SK-N-SH (cell line): ENCODE data around the gene DYNC1LI2. TPM values are rescaled to one million over a fixed set of nuclear protein-coding genes. Genes with fewer than 3 reads are reported as not detected.
A peak's percentile ranks its signal among the peaks of the same experiment; 100 is the strongest.

ENCODE experiments used
- CTCF ChIA-PET: fragments of 300-600, 350-600 bp; formaldehyde crosslinking; extraction: SDS; loops from one replicate; lab custom pipeline; 2021; lab: Yijun Ruan, JAX
- POLR2A ChIA-PET: fragments of 350-600 bp; sonication (Branson Sonifier 250); formaldehyde crosslinking; extraction: SDS; loops from one replicate; lab custom pipeline; 2020; ENCODE audit warnings: antibody characterized with exemption, inconsistent platforms; lab: Yijun Ruan, JAX
- DNase-seq: peaks from one replicate; pipeline ENCODE4 v3.0.0; 2012
- H2AFZ ChIP-seq: fragments of 200-600 bp; sonication (generic); 2 replicates; pipeline ENCODE4 v1.8.1; 2016; ENCODE audit warnings: antibody characterized with exemption, mild to moderate bottlenecking, low read depth
- H3F3A ChIP-seq: fragments of 200-600 bp; sonication (generic); replicated peaks from 2 replicates; pipeline ENCODE3; 2016; ENCODE audit warnings: antibody characterized with exemption, mild to moderate bottlenecking; ENCODE audit not compliant: insufficient read depth
- H3K27ac ChIP-seq, 2 experiments: fragments of 200-500 bp in 1 of 2; fragments of 200-600 bp in 1 of 2; sonication (Bioruptor generic) in 1 of 2; sonication (generic), shearing (Covaris generic) in 1 of 2; 2 replicates each; pipeline versions ENCODE4 v1.5.1 to v1.6.1; 2014 to 2016; ENCODE audit warnings: low read depth in 2 of 2, inconsistent platforms in 1 of 2, low read length in 1 of 2, mild to moderate bottlenecking in 1 of 2, mixed read lengths in 1 of 2
- H3K27me3 ChIP-seq: fragments of 200-600 bp; sonication (generic), shearing (Covaris generic); 2 replicates; pipeline ENCODE4 v1.6.1; 2016; ENCODE audit warnings: mixed run types; ENCODE audit not compliant: insufficient read depth
- H3K36me3 ChIP-seq, 2 experiments: fragments of 200-500 bp in 1 of 2; fragments of 200-600 bp in 1 of 2; sonication (Bioruptor generic) in 1 of 2; sonication (generic) in 1 of 2; replicated peaks in 1 of 2; 2 replicates each; pipeline versions ENCODE3 to v1.5.1; 2014 to 2016; ENCODE audit warnings: low read length in 1 of 2, mild to moderate bottlenecking in 1 of 2; ENCODE audit not compliant: insufficient read depth in 2 of 2, control insufficient read depth in 1 of 2
- H3K4me1 ChIP-seq, 2 experiments: fragments of 200-500 bp in 1 of 2; fragments of 200-600 bp in 1 of 2; sonication (Bioruptor generic) in 1 of 2; sonication (generic), shearing (Covaris generic) in 1 of 2; 2 replicates each; pipeline versions ENCODE4 v1.5.1 to v1.6.1; 2014 to 2016; ENCODE audit warnings: low read depth in 1 of 2, low read length in 1 of 2, mixed run types in 1 of 2; ENCODE audit not compliant: insufficient read depth in 2 of 2, control insufficient read depth in 1 of 2
- H3K4me2 ChIP-seq: fragments of 200-600 bp; sonication (generic), shearing (Covaris generic); 2 replicates; pipeline ENCODE4 v1.6.1; 2017; ENCODE audit warnings: mixed run types
- H3K4me3 ChIP-seq, 2 experiments: fragments of 200-500 bp in 1 of 2; fragments of 200-600 bp in 1 of 2; sonication (Bioruptor generic) in 1 of 2; sonication (generic), shearing (Covaris generic) in 1 of 2; 2 replicates each; pipeline versions ENCODE4 v1.5.1 to v1.8.1; 2014 to 2016; ENCODE audit warnings: low read depth in 2 of 2, inconsistent platforms in 1 of 2, low read length in 1 of 2, mild to moderate bottlenecking in 1 of 2, mixed read lengths in 1 of 2, moderate library complexity in 1 of 2
- H3K79me2 ChIP-seq: fragments of 200-600 bp; sonication (generic); 2 replicates; pipeline ENCODE4 v1.8.1; 2017; ENCODE audit warnings: mild to moderate bottlenecking; ENCODE audit not compliant: insufficient read depth
- H3K9ac ChIP-seq: fragments of 200-600 bp; sonication (generic); 2 replicates; pipeline ENCODE4 v1.6.1; 2017; ENCODE audit warnings: mixed run types
- H3K9me2 ChIP-seq: fragments of 200-600 bp; sonication (generic); 2 replicates; pipeline ENCODE4 v1.6.1; 2017; ENCODE audit warnings: mixed run types
- H3K9me3 ChIP-seq: fragments of 200-600 bp; sonication (generic); 2 replicates; pipeline ENCODE4 v1.6.1; 2017; ENCODE audit warnings: mixed run types, mild to moderate bottlenecking, moderate library complexity
- H4K20me1 ChIP-seq: fragments of 200-600 bp; sonication (generic); 2 replicates; pipeline ENCODE4 v1.6.1; 2017; ENCODE audit warnings: mild to moderate bottlenecking, mixed run types; ENCODE audit not compliant: insufficient read depth
- EP300 ChIP-seq, 2 experiments: IDR thresholded peaks; 2 replicates each; pipeline versions ENCODE4 v1.4.0 to v1.6.1; 2012; ENCODE audit warnings: borderline replicate concordance in 1 of 2, low read depth in 1 of 2, low read length in 1 of 2
- EZH2phosphoT487 ChIP-seq: fragments of 200-600 bp; sonication (generic); IDR thresholded peaks from 2 replicates; pipeline ENCODE4 v1.6.1; 2017; ENCODE audit warnings: low read depth, mixed run types, mild to moderate bottlenecking, antibody characterized with exemption, moderate library complexity, borderline replicate concordance
- FOXJ3 ChIP-seq: sonication (generic); formaldehyde crosslinking; IDR thresholded peaks from 2 replicates; pipeline ENCODE4 v1.5.1; 2020; ENCODE audit warnings: mild to moderate bottlenecking, missing genetic modification reagents
- FOXM1 ChIP-seq: IDR thresholded peaks from 2 replicates; pipeline ENCODE4 v1.4.0; 2012; ENCODE audit warnings: low read depth, mild to moderate bottlenecking
- GABPA ChIP-seq: IDR thresholded peaks from 2 replicates; pipeline ENCODE4 v1.4.0; 2012; ENCODE audit warnings: low read depth, mild to moderate bottlenecking
- MXI1 ChIP-seq: IDR thresholded peaks from 2 replicates; pipeline ENCODE4 v1.6.1; 2012; ENCODE audit warnings: mild to moderate bottlenecking, low read depth, low read length, improper control_type of control experiment
- NFIC ChIP-seq: IDR thresholded peaks from 2 replicates; pipeline ENCODE4 v1.4.0; 2012; ENCODE audit warnings: borderline replicate concordance
- POLR2AphosphoS5 ChIP-seq: IDR thresholded peaks from 2 replicates; pipeline ENCODE4 v1.6.1; 2012; ENCODE audit warnings: low read depth, low read length
- RCOR1 ChIP-seq: fragments of 150-350 bp; IDR thresholded peaks from 2 replicates; pipeline ENCODE4 v1.6.1; 2017; ENCODE audit warnings: antibody characterized with exemption, low read length
- REST ChIP-seq: IDR thresholded peaks from 2 replicates; pipeline ENCODE4 v1.6.1; 2012; ENCODE audit warnings: mild to moderate bottlenecking, low read depth, low read length, moderate library complexity
- RXRA ChIP-seq: IDR thresholded peaks from 2 replicates; pipeline ENCODE4 v1.4.0; 2012; ENCODE audit warnings: low read depth, mild to moderate bottlenecking, borderline replicate concordance
- SIN3A ChIP-seq: IDR thresholded peaks from 2 replicates; pipeline ENCODE4 v1.6.1; 2012; ENCODE audit warnings: low read depth, mild to moderate bottlenecking, low read length, moderate library complexity, borderline replicate concordance
- SMC3 ChIP-seq: IDR thresholded peaks from 2 replicates; pipeline ENCODE4 v1.6.1; 2012; ENCODE audit warnings: low read depth, low read length, improper control_type of control experiment
- TAF1 ChIP-seq: IDR thresholded peaks from 2 replicates; pipeline ENCODE4 v1.6.1; 2012; ENCODE audit warnings: low read depth, mild to moderate bottlenecking, low read length, moderate library complexity, borderline replicate concordance
- TCF12 ChIP-seq: IDR thresholded peaks from 2 replicates; pipeline ENCODE4 v1.4.0; 2012
- WGBS: methylation state at CpG from one replicate; pipeline ENCODE4 v1.1.6; 2017; ENCODE audit warnings: low lambda C conversion rate; 5-methylcytosine and 5-hydroxymethylcytosine counted together
- polyA plus RNA-seq, 3 experiments: library from polyadenylated mRNA; depleted of rRNA; stranded (reverse); fragments of >200 nt; gene quantifications; 2 replicates each; pipeline ENCODE4 v1.2.3, GENCODE V29; 2012
- TF ChIP-seq, protein P1 (sequence below): IDR thresholded peaks from 2 replicates; pipeline ENCODE4 v1.4.0; 2012; ENCODE audit warnings: low read depth, borderline replicate concordance
- TF ChIP-seq, protein P2 (sequence below): fragments of 150-350 bp; IDR thresholded peaks from 2 replicates; pipeline ENCODE4 v1.6.1; 2017; ENCODE audit warnings: antibody characterized with exemption, low read length, low read depth, borderline replicate concordance
- TF ChIP-seq, protein P3 (sequence below): IDR thresholded peaks from 2 replicates; pipeline ENCODE4; 2012

Gene DYNC1LI2
- polyA plus RNA-seq, 1 of the 3 experiments (the other 2 are of a cell fraction) = 33.1 TPM

DNA sequence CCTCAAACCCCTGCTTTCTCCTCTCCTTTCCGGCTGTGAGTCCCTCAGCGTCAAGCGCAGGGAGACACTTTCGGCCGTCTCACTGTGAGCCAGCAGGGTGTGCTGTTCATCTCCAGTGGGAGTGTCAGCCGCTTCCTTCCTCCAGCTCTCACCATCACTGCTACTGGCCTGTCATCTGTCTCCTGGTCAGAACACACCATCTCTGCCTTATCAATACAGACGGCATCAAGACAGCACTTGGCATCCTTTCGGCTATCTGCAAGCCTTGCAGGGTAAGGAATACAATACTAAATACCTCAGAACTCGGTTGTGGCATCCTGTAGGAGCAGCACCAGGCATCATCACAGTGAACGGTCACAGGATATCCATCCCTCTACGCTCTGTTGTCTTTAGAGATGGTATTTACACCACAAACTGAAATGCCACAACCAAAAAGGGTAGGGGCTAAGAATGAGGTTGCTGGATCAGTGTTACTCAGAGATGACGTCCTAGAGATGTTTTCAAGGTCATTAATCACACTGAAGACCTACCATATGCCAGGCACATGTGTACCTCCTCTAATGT lies 34.2 kb downstream of the DYNC1LI2 start (continued):
- TF ChIP-seq TAF1 (no peak), FOXM1 (no peak), GABPA (no peak), EZH2phosphoT487 (no peak), FOXJ3 (no peak), SMC3 (peak; percentile 39; the same call in 1 of the 2 replicates)
- TF ChIP-seq, protein P1, sequence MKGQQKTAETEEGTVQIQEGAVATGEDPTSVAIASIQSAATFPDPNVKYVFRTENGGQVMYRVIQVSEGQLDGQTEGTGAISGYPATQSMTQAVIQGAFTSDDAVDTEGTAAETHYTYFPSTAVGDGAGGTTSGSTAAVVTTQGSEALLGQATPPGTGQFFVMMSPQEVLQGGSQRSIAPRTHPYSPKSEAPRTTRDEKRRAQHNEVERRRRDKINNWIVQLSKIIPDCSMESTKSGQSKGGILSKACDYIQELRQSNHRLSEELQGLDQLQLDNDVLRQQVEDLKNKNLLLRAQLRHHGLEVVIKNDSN = no peak
- TF ChIP-seq, protein P2, sequence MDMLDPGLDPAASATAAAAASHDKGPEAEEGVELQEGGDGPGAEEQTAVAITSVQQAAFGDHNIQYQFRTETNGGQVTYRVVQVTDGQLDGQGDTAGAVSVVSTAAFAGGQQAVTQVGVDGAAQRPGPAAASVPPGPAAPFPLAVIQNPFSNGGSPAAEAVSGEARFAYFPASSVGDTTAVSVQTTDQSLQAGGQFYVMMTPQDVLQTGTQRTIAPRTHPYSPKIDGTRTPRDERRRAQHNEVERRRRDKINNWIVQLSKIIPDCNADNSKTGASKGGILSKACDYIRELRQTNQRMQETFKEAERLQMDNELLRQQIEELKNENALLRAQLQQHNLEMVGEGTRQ = no peak

DNA sequence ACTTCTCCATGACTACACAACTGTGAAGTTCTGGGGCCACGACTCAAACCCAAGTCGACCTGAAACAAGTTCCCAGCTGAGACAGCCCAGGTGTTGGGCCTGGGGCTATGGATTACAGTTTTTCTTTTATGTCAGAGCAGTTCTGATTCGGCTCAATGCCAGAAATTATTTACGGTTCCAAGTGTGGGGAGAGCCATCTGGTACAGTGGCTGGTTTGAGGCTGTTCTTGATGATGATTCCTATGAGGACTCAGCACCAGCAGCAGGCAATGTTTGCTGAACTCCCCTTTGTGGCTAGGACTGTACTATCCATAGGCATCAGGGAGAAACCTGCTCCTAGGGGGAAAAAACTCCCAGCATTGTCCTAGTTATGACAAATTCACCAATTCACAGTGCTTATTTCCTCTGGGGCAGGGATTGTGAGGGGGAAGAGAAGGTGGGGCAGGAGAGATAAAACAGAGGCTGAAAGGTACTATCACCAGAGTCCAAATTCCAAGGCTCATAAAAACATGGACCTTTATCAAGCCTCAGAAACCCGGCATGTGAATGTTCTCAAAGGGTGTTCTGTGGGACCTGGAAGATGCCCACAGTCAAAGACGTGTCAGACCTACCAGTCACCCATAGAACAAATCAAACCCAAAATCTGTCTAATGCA lies 36.6 kb downstream of the DYNC1LI2 start:
- Histone ChIP-seq H3K9ac (no peak overlapping the region), H3K9me3 (no peaks in the 10 kb centered on the region), H3K79me2 (no peaks in the 10 kb centered on the region), H2AFZ (no peak overlapping the region), H4K20me1 (no peaks in the 10 kb centered on the region), H3K9me2 (no peaks in the 10 kb centered on the region), H3K27me3 (no peaks in the 10 kb centered on the region), H3F3A (peaks cover 17% of the 10 kb centered on the region), H3K27ac (no peak overlapping the region), H3K36me3 (peaks cover 3 to 5% of the 10 kb centered on the region in 2 experiments), H3K4me2 (no peak overlapping the region), H3K4me1 (peaks cover 0 to 12% of the 10 kb centered on the region in 2 experiments; a peak in 1 of 4 replicates), H3K4me3 (no peak overlapping the region)
- ChIA-PET CTCF (interaction anchor here (1.7 to 3.9 kb wide), 4 partner anchors 13 to 54 kb away, joined by 6 to 34 read pairs (median 11); no protein-coding TSS in a partner anchor), POLR2A (no interaction called here)
- 54% methylated on average over 6 of the region's 6 CpGs for WGBS
- DNase-seq = peak; percentile 46
- no peak for TF ChIP-seq GABPA
- TF ChIP-seq, protein P1 = no peak
- TF ChIP-seq EP300 (IDR thresholded peaks at IDR 0.05; ENCODE audit: borderline replicate concordance in 1 of 2, low read depth in 1 of 2, low read length in 1 of 2) = peak in 1 of 2 experiments; percentile 59; a peak in 1 of 4 replicates
- TF ChIP-seq RCOR1 = 0 out of 2 replicates have a peak, but pooled peaks have one; percentile 34
- no peak for TF ChIP-seq POLR2AphosphoS5
- no peak for TF ChIP-seq TCF12
- TF ChIP-seq, protein P2 = no peak
- no peak for TF ChIP-seq NFIC
- TF ChIP-seq TAF1 = no peak
- TF ChIP-seq MXI1 = no peak
- no peak for TF ChIP-seq REST
- TF ChIP-seq, protein P3, sequence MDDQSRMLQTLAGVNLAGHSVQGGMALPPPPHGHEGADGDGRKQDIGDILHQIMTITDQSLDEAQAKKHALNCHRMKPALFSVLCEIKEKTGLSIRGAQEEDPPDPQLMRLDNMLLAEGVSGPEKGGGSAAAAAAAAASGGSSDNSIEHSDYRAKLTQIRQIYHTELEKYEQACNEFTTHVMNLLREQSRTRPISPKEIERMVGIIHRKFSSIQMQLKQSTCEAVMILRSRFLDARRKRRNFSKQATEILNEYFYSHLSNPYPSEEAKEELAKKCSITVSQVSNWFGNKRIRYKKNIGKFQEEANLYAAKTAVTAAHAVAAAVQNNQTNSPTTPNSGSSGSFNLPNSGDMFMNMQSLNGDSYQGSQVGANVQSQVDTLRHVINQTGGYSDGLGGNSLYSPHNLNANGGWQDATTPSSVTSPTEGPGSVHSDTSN = no peak
- TF ChIP-seq FOXJ3 = no peak
- TF ChIP-seq RXRA = no peak
- TF ChIP-seq SIN3A = no peak
